Neural cell (in vitro differentiated cells): ENCODE results near the gene TET1.

ENCODE experiments used
- CTCF ChIP-seq: fragments of 450-650 bp; IDR thresholded peaks from 2 replicates; pipeline ENCODE4 v1.5.1; 2014; ENCODE audit warnings: antibody characterized with exemption, mild to moderate bottlenecking, moderate library complexity; ENCODE audit not compliant: poor library complexity, severe bottlenecking
- EZH2 ChIP-seq: fragments of 200-600, 300-800 bp; shearing (Covaris generic), sonication (generic); IDR thresholded peaks from 2 replicates; pipeline ENCODE4 v1.6.1; 2014; ENCODE audit warnings: antibody characterized with exemption, low read length, borderline replicate concordance, mild to moderate bottlenecking; ENCODE audit not compliant: insufficient read depth, poor library complexity, severe bottlenecking
- POLR2AphosphoS5 ChIP-seq: IDR thresholded peaks from 2 replicates; pipeline ENCODE4 v1.6.1; 2012
- REST ChIP-seq: IDR thresholded peaks from 2 replicates; pipeline ENCODE4 v1.6.1; 2012; ENCODE audit warnings: borderline replicate concordance
- SMC3 ChIP-seq: fragments of 450-650 bp; conservative IDR thresholded peaks from 2 replicates; pipeline ENCODE4 v1.6.1; 2014; ENCODE audit warnings: antibody characterized with exemption, mild to moderate bottlenecking, moderate library complexity; ENCODE audit not compliant: poor library complexity
- TAF1 ChIP-seq: IDR thresholded peaks from 2 replicates; pipeline ENCODE4 v1.6.1; 2012; ENCODE audit warnings: low read depth

- no peak for TF ChIP-seq CTCF
- TF ChIP-seq EZH2, result no peak
- no peak for TF ChIP-seq REST
- TF ChIP-seq POLR2AphosphoS5, result no peak
- no peak for TF ChIP-seq TAF1
- no peak for TF ChIP-seq SMC3
These were observed 18.8 kb downstream of the TET1 start for GRCh38 chr10:68578974-68579373.
